SKM-1 (cell line): ENCODE results near the gene NUMB.

Experiments used
- DNase-seq: peaks from one replicate; lab custom pipeline; 2025; ENCODE audit not compliant: unreplicated experiment; lab: John Stamatoyannopoulos, UW

The NUMB gene

GRCh38 chr14:73248108-73248868, 210.1 kb downstream of the NUMB start:
- DNase-seq, result no peak

DNA sequence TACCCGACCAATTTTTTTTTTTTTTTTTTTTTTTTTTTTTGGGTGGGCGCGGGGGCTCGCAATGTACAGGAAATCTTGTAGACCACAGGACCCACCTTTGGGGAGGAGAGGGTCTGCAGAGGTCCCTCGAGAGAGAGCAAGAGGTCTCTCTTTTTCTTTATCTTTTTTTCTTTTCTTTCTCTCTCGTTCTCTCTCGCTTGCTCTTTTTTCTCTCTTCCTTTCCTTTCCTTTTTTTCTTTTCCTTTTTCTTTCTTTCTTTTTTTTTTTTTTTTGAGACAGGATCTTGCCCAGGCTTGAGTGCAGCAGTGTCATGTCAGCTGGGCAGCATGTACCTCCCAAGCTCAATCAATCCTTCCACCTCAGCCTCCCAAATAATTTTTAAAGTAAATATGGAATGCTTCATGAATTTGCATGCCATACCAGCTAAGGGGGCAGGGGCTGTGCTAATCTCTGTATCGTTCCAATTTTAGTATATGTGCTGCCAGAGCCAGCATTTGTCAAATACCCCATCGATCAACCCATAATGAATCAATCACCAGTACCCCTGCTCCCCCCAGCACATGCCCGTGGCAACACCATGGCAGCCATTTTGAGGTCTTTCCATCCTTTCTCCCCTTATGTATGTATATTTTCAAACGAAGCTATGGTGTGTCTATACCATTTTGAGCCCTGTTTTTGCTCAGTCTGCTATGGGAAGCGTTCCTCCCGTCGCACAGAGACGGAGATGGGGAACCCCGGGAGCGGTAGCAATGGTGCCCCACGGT, 211.8 kb downstream of the NUMB start:
- no peak for DNase-seq

- peak; percentile 1 for DNase-seq
Measured at GRCh38 chr14:73245480-73246325, 212.6 kb downstream of the NUMB start.

DNA sequence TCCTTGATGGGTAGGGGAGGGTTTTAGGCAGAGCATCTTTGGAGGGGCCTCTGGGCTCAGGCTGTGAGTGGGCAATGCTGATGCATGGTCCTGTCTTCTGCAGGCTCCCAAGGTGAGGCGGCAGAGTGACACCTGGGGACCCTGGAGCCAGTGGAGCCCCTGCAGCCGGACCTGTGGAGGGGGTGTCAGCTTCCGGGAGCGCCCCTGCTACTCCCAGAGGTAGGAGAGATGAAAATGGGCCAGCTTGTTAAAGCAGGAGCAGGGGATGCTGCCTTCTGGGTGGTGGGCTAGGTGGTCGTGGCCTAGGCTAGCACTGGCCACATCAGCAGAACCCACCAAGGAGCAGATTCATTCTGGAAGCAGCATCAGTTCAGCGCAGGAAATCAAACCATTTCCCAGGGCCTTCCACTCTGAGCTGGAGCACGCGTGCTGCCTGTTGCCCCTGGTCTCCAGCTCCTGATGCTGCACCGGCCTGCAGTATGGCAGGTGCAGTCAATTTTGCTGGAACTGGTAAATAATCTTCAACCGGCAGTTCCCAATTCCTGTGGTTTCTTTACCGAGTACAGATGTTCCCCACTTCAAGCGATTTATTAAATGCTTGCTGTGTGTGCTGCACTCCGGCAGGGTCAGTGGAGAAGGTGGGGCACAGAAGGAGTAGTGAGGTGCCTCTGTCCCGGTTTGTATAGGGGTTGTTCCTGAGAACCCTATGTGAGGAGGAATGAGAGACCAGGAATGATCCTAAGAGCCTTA, 213.6 kb downstream of the NUMB start:
- no peak for DNase-seq

DNA sequence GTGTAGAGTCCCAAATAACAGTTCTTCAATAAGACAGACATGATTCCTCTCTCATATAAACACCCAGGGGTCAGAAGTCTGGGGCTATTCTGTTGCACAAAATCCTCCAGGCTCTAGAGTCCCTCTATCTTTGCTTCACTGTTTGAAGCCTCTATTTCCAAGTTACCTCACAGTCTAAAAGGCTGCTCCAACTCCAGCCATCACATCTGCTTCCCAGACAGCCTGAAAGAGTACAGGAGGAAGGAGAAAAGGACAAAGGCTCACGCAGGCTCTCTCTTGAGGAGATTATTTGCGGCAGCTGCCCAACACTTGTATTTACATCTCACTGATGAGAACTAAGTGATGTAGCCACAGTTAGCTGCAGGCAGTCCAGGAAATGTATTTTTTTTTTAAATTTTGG, 214.6 kb downstream of the NUMB start:
- DNase-seq, result no peak

DNA sequence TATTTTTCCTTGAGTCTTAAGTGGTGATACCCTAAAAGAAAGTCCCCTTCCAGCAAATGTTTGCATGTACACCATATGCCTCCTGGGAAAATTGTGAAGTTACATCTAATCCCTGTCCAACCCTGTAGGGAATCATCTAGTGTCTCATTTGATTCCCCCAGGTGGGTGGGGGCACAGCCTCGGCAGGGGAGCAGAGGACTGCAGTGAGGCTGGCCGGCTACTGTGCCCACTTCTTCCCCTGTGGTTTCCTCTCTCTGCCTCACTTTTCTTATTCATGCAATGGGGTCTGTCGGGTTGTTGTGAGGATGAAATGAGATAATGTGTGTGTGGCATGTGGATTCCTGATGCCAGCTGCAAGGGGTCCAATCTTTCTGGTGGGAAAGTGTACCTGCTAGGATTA, 215.0 kb downstream of the NUMB start:
- no peak for DNase-seq

- no peak for DNase-seq
Measured at GRCh38 chr14:73242357-73242901, 215.9 kb downstream of the NUMB start.

GRCh38 chr14:73241481-73242165, 216.7 kb downstream of the NUMB start:
- no peak for DNase-seq

GRCh38 chr14:73240816-73241480, 217.4 kb downstream of the NUMB start:
- DNase-seq, result peak; percentile 3

GRCh38 chr14:73239393-73240241, 218.7 kb downstream of the NUMB start:
- no peak for DNase-seq

DNA sequence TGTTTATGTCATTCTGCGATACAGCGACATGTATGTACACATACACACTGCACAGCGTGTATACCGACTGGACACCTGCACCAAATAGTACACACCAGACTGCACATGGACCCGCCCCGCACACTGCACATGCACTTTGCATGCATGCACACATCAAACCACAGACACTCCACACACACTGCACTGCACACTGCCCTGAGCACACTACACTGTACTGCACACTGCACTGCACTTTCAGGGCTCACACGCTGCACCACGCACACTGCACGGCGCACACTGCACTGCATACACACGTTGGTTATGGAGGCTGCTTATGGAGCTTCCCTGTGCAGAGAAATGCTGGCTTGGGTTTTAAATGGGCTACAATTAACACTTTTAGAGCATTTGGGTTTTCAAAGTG, 219.4 kb downstream of the NUMB start:
- DNase-seq, result no peak

DNA sequence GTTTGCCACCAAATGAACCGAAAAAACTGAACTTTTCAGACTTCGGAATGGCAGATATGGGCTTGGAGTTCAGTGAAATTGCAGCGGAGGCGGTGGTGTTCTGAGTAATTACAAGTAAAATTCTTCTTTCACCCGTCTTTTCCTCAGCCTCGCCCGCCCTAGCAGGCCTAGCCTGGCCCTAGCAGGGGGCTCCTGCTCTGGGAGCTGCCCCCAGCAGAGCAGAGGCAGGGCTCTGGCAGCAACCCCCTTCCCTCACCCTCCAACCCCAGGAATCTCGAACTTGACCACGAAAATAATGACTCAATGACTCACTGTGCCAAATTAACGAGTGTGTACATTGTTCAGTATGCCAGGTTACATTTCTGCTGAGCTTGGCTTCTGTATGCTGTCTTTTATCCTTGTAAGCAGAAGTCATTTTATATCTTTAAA, 219.9 kb downstream of the NUMB start:
- no peak for DNase-seq

GRCh38 chr14:73237786-73238423, 220.4 kb downstream of the NUMB start:
- no peak for DNase-seq

GRCh38 chr14:73237219-73237785, 221.0 kb downstream of the NUMB start, which contains the start of gene PAPLN:
Gene PAPLN (plus strand): TSS chr14:73237506. CDS start chr14:73239779, 2,273 bp downstream.
- DNase-seq, result no peak

DNA sequence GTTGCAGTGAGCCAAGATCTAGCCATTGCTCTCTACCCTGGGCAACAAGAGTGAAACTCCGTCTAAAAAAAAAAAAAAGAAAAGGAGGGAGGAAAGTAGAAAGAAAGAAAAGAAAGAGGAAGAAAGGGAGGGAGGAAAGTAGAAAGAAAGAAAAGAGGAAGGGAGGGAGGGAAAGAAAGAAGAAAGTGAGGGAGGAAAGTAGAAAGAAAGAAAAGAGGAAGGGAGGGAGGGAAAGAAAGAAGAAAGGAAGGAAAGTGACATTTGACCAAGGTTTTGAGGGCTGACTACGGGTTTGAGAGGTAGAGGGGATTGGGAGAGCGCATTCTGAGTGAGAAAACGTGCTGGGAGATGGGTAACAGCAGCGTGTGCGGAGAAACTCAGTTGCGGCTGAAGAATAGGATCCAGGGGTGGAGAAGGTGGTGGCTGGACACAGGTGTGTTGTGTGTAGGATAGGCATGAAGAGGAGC, 221.6 kb downstream of the NUMB start:
- no peak for DNase-seq

DNA sequence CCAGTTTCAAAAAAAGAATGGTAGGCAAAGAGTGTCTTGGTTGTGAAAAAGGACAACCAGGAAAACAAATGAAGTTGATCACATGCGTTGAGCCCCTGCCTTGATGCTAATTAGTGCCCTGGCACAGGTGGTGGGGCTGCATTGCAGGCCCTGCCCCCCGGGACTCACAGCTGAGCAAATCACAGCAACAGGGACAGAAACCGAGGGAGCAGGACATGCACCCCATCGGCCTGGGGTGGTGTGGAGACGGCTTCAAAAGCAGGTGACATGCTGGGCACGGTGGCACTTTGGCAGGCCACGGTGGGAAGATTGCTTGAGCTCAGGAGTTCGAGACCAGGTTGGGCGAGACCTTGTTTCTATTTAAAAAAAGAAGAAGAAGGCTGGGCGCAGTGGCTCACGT, 222.2 kb downstream of the NUMB start:
- no peak for DNase-seq

DNA sequence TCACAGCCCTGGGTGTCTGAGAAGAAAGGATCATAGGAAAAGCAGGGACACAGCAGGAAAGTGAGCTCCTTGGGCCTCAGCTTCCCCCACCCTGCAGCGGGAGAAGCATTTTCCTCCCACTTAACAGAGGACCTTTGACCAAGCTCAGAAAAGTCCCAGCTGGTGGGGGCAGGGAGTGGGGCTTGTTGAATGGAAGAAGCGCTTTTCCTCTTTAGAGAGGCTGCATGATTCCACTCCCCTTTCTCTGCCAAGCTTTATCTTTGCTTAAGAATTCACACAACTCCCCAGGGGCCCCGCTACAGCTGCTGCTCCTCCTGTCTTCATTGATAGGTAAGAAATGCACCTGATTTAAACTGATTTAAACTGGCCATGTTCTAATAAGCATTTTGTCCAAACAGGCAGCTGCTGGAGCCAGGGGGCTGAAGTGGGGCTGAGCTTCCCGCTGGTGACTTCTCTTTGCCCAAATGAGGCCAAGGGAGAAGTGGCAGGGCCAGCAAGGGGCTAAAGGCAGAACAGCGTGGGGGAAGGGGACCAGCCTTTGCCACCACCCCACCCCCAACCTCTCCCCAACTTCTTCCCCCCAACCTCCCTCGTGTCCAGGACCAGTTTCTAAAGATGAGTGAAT, 222.7 kb downstream of the NUMB start:
- no peak for DNase-seq
